Mammary epithelial cell (primary cell): Measurements from ENCODE around the gene MTSS2.

Experiments
- CTCF ChIP-seq, 2 donors: IDR thresholded peaks in 1 of 2; conservative IDR thresholded peaks in 1 of 2; 2 replicates each; pipeline ENCODE4 v1.5.1; 2011 to 2012; ENCODE audit warnings: inconsistent platforms in 2 of 2, low read length in 2 of 2, mild to moderate bottlenecking in 2 of 2, control low read depth in 1 of 2, low read depth in 1 of 2; ENCODE audit not compliant: insufficient read depth in 1 of 2; ENCODE audit errors: extremely low read depth in 1 of 2
- EZH2 ChIP-seq: IDR thresholded peaks from 2 replicates; pipeline ENCODE4 v1.6.1; 2012; ENCODE audit warnings: low read length, inconsistent platforms, borderline replicate concordance

GRCh38 chr16:70685061-70685937 lies 554 bp downstream of the MTSS2 start:
- TF ChIP-seq CTCF (conservative IDR thresholded peaks at IDR 0.05 in 1 of 2, IDR thresholded peaks at IDR 0.05 in 1 of 2; ENCODE audit: extremely low read depth in 1 of 2, insufficient read depth in 1 of 2, low read depth in 1 of 2, low read length in 2 of 2) (no peak), EZH2 (no peak)
